ENCODE measurements around the gene KANK2. TPM values are rescaled to one million over a fixed set of nuclear protein-coding genes. Genes with fewer than 3 reads are reported as not detected.

The KANK2 gene
- total and polyA plus RNA-seq, 2 of the 13 experiments (the other 11 are each of a cell fraction or from before 2014, with no cell fraction given): 5.7 to 12.9 TPM

- TF ChIP-seq SMC3 (IDR thresholded peaks at IDR 0.05; ENCODE audit: low read length) (no peak), ZNF20 (CRISPR knock-in tag; IDR thresholded peaks at IDR 0.05) (no peak), SMARCC2 (IDR thresholded peaks at IDR 0.05) (no peak), KDM3A (CRISPR knock-in tag; IDR thresholded peaks at IDR 0.05; ENCODE audit: low read depth) (peak; percentile 78), FIP1L1 (IDR thresholded peaks at IDR 0.05; ENCODE audit: borderline replicate concordance, insufficient read depth, low read depth, low read length) (no peak), ZFYVE20 (CRISPR knock-in tag; IDR thresholded peaks at IDR 0.05; ENCODE audit: borderline replicate concordance, low read depth) (no peak), DPF2 (CRISPR knock-in tag; IDR thresholded peaks at IDR 0.05; ENCODE audit: borderline replicate concordance, low read depth) (peak; percentile 81), HCFC1 (IDR thresholded peaks at IDR 0.05; ENCODE audit: low read depth, low read length) (no peak), SOX13 (IDR thresholded peaks at IDR 0.05) (no peak), SOX13 (CRISPR knock-in tag; conservative IDR thresholded peaks at IDR 0.05 in 1 of 2, IDR thresholded peaks at IDR 0.05 in 1 of 2) (peak in 1 of 2 experiments; percentile 67; a peak in 1 of 4 replicates), SMYD3 (CRISPR knock-in tag; IDR thresholded peaks at IDR 0.05) (peak; percentile 62; the same call in 1 of the 2 replicates), ZNF350 (CRISPR knock-in tag; IDR thresholded peaks at IDR 0.05; ENCODE audit: borderline replicate concordance, low read depth) (peak; percentile 83), MYNN (CRISPR knock-in tag; IDR thresholded peaks at IDR 0.05; ENCODE audit: low read depth) (no peak), SIX1 (CRISPR knock-in tag; IDR thresholded peaks at IDR 0.05; ENCODE audit: borderline replicate concordance) (0 out of 2 replicates have a peak, but pooled peaks have one; percentile 13), GTF3A (CRISPR knock-in tag; conservative IDR thresholded peaks at IDR 0.05) (no peak), ZNF557 (CRISPR knock-in tag; IDR thresholded peaks at IDR 0.05) (no peak)
- TF ChIP-seq, protein P1, sequence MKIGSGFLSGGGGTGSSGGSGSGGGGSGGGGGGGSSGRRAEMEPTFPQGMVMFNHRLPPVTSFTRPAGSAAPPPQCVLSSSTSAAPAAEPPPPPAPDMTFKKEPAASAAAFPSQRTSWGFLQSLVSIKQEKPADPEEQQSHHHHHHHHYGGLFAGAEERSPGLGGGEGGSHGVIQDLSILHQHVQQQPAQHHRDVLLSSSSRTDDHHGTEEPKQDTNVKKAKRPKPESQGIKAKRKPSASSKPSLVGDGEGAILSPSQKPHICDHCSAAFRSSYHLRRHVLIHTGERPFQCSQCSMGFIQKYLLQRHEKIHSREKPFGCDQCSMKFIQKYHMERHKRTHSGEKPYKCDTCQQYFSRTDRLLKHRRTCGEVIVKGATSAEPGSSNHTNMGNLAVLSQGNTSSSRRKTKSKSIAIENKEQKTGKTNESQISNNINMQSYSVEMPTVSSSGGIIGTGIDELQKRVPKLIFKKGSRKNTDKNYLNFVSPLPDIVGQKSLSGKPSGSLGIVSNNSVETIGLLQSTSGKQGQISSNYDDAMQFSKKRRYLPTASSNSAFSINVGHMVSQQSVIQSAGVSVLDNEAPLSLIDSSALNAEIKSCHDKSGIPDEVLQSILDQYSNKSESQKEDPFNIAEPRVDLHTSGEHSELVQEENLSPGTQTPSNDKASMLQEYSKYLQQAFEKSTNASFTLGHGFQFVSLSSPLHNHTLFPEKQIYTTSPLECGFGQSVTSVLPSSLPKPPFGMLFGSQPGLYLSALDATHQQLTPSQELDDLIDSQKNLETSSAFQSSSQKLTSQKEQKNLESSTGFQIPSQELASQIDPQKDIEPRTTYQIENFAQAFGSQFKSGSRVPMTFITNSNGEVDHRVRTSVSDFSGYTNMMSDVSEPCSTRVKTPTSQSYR (CRISPR knock-in tag; IDR thresholded peaks at IDR 0.05; ENCODE audit: borderline replicate concordance): peak; percentile 86
- TF ChIP-seq, protein P2, sequence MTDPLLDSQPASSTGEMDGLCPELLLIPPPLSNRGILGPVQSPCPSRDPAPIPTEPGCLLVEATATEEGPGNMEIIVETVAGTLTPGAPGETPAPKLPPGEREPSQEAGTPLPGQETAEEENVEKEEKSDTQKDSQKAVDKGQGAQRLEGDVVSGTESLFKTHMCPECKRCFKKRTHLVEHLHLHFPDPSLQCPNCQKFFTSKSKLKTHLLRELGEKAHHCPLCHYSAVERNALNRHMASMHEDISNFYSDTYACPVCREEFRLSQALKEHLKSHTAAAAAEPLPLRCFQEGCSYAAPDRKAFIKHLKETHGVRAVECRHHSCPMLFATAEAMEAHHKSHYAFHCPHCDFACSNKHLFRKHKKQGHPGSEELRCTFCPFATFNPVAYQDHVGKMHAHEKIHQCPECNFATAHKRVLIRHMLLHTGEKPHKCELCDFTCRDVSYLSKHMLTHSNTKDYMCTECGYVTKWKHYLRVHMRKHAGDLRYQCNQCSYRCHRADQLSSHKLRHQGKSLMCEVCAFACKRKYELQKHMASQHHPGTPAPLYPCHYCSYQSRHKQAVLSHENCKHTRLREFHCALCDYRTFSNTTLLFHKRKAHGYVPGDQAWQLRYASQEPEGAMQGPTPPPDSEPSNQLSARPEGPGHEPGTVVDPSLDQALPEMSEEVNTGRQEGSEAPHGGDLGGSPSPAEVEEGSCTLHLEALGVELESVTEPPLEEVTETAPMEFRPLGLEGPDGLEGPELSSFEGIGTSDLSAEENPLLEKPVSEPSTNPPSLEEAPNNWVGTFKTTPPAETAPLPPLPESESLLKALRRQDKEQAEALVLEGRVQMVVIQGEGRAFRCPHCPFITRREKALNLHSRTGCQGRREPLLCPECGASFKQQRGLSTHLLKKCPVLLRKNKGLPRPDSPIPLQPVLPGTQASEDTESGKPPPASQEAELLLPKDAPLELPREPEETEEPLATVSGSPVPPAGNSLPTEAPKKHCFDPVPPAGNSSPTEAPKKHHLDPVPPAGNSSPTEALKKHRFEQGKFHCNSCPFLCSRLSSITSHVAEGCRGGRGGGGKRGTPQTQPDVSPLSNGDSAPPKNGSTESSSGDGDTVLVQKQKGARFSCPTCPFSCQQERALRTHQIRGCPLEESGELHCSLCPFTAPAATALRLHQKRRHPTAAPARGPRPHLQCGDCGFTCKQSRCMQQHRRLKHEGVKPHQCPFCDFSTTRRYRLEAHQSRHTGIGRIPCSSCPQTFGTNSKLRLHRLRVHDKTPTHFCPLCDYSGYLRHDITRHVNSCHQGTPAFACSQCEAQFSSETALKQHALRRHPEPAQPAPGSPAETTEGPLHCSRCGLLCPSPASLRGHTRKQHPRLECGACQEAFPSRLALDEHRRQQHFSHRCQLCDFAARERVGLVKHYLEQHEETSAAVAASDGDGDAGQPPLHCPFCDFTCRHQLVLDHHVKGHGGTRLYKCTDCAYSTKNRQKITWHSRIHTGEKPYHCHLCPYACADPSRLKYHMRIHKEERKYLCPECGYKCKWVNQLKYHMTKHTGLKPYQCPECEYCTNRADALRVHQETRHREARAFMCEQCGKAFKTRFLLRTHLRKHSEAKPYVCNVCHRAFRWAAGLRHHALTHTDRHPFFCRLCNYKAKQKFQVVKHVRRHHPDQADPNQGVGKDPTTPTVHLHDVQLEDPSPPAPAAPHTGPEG (CRISPR knock-in tag; IDR thresholded peaks at IDR 0.05): no peak
- TF ChIP-seq, protein P3, sequence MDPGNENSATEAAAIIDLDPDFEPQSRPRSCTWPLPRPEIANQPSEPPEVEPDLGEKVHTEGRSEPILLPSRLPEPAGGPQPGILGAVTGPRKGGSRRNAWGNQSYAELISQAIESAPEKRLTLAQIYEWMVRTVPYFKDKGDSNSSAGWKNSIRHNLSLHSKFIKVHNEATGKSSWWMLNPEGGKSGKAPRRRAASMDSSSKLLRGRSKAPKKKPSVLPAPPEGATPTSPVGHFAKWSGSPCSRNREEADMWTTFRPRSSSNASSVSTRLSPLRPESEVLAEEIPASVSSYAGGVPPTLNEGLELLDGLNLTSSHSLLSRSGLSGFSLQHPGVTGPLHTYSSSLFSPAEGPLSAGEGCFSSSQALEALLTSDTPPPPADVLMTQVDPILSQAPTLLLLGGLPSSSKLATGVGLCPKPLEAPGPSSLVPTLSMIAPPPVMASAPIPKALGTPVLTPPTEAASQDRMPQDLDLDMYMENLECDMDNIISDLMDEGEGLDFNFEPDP (CRISPR knock-in tag; conservative IDR thresholded peaks at IDR 0.05): no peak
Measured at GRCh38 chr19:11236324-11237301, 39.3 kb upstream of the KANK2 start (continued).

All from HepG2 (cell line).